Mesodermal cell (in vitro differentiated cells): ENCODE data around the gene KRTAP2-2.
"Not testable (repeated sequence)": the region's sequence is repeated elsewhere in the genome, so short reads cannot be mapped to it uniquely, and the experiment has no call there.

Experiments
- H3K27ac ChIP-seq: 2 replicates; pipeline ENCODE4 v1.7.0; 2013; ENCODE audit warnings: mild to moderate bottlenecking, low read depth, low read length, moderate library complexity; ENCODE audit not compliant: severe bottlenecking
- H3K36me3 ChIP-seq: 2 replicates; pipeline ENCODE4 v1.7.1; 2013; ENCODE audit warnings: mild to moderate bottlenecking, low read length, moderate library complexity; ENCODE audit not compliant: control insufficient read depth, insufficient read depth
- H3K4me1 ChIP-seq: one replicate; pipeline ENCODE4 v1.7.1; 2013; ENCODE audit warnings: mild to moderate bottlenecking, low read length; ENCODE audit not compliant: insufficient read depth, control insufficient read depth, poor library complexity, severe bottlenecking
- H3K4me3 ChIP-seq: 2 replicates; pipeline ENCODE4 v1.7.0; 2013; ENCODE audit warnings: low read length, control low read depth, mild to moderate bottlenecking; ENCODE audit not compliant: insufficient read depth, poor library complexity, severe bottlenecking; ENCODE audit errors: extremely low read depth
- H3K9me3 ChIP-seq: 2 replicates; pipeline ENCODE4 v1.7.1; 2013; ENCODE audit warnings: mild to moderate bottlenecking, low read length, moderate library complexity; ENCODE audit not compliant: control insufficient read depth
- WGBS, 2 experiments: methylation state at CpG; one replicate each; pipeline ENCODE4 v1.1.5; 2013; ENCODE audit warnings: missing lambda C conversion rate in 2 of 2; ENCODE audit not compliant: insufficient coverage in 2 of 2; 5-methylcytosine and 5-hydroxymethylcytosine counted together

Gene KRTAP2-2

GRCh38 chr17:41048441-41048840 lies 6.6 kb downstream of the KRTAP2-2 start:
- H3K36me3 ChIP-seq, result no peaks in the 10 kb centered on the region
- 72 to 75% methylated on average over 2 to 4 of the region's 7 CpGs for WGBS, 2 experiments
- peak overlapping the region; percentile 70 for H3K27ac ChIP-seq
- H3K4me1 ChIP-seq, result peaks cover 8% of the 10 kb centered on the region
- no peak overlapping the region for H3K4me3 ChIP-seq
- peaks cover 4% of the 10 kb centered on the region for H3K9me3 ChIP-seq

GRCh38 chr17:41046735-41047465 lies 8.1 kb downstream of the KRTAP2-2 start, which contains the start of gene KRTAP2-1:
Gene KRTAP2-1, minus strand, starts transcription at chr17:41047316. Its CDS starts 49 bp downstream, at chr17:41047267.
- not testable (repeated sequence) for H3K36me3 ChIP-seq, H3K4me3 ChIP-seq, H3K27ac ChIP-seq, H3K4me1 ChIP-seq, H3K9me3 ChIP-seq
- WGBS, 2 experiments, result 70 to 95% methylated on average over 4 of the region's 33 CpGs

- Histone ChIP-seq H3K4me3 (no peak overlapping the region), H3K9me3 (no peaks in the 10 kb centered on the region), H3K27ac (no peak overlapping the region), H3K36me3 (no peaks in the 10 kb centered on the region), H3K4me1 (no peaks in the 10 kb centered on the region)
- no CpG with 5 or more reads among the region's 1 CpG for WGBS, 2 experiments
These were observed 12.1 kb downstream of the KRTAP2-2 start for GRCh38 chr17:41042953-41043352.

- not testable (repeated sequence) for H3K27ac ChIP-seq, H3K9me3 ChIP-seq
- 88 to 93% methylated on average over 7 to 8 of the region's 14 CpGs for WGBS, 2 experiments
These were observed 14.1 kb downstream of the KRTAP2-2 start, which contains the start of gene KRTAP1-1 for GRCh38 chr17:41040783-41041571. Gene KRTAP1-1, minus strand, starts transcription at chr17:41041450. Its CDS starts 53 bp downstream, at chr17:41041397.

GRCh38 chr17:41037853-41038350 lies 17.1 kb downstream of the KRTAP2-2 start:
- no peaks in the 10 kb centered on the region for H3K9me3 ChIP-seq
- 50 to 63% methylated on average over 1 of the region's 2 CpGs for WGBS, 2 experiments
- no peak overlapping the region for H3K27ac ChIP-seq
- H3K4me1 ChIP-seq, result no peaks in the 10 kb centered on the region
- no peak overlapping the region for H3K4me3 ChIP-seq
- no peaks in the 10 kb centered on the region for H3K36me3 ChIP-seq

More at GRCh38 chr17:41040783-41041571, 14.1 kb downstream of the KRTAP2-2 start, which contains the start of gene KRTAP1-1:
- H3K36me3 ChIP-seq, H3K4me1 ChIP-seq, H3K4me3 ChIP-seq: not testable (repeated sequence)

GRCh38 chr17:41034346-41034935 lies 20.6 kb downstream of the KRTAP2-2 start, which contains the start of gene KRTAP1-3:
Gene KRTAP1-3, minus strand, starts transcription at chr17:41034874. Its CDS starts 53 bp downstream, at chr17:41034821.
- H3K4me3 ChIP-seq, H3K9me3 ChIP-seq, H3K4me1 ChIP-seq, H3K27ac ChIP-seq, H3K36me3 ChIP-seq: not testable (repeated sequence)
- WGBS, 2 experiments, result 91 to 95% methylated on average over 6 of the region's 10 CpGs

- no peak within 1 kb of the TSS for H3K27ac ChIP-seq
- no peak within 1 kb of the TSS for H3K4me3 ChIP-seq
- H3K4me1 ChIP-seq, result no peaks in the 10 kb centered on the region
- H3K36me3 ChIP-seq, result no peaks in the 10 kb centered on the region
- H3K9me3 ChIP-seq, result no peaks in the 10 kb centered on the region
- 90 to 94% methylated on average over 10 to 12 of the region's 12 CpGs for WGBS, 2 experiments
These were observed 25.3 kb downstream of the KRTAP2-2 start, which contains the start of gene KRTAP1-4 for GRCh38 chr17:41029633-41030245. Gene KRTAP1-4, minus strand, starts transcription at chr17:41030195. Its CDS starts 117 bp downstream, at chr17:41030078.

GRCh38 chr17:41026715-41027471 lies 28.1 kb downstream of the KRTAP2-2 start, which contains the start of gene KRTAP1-5:
Gene KRTAP1-5, minus strand, starts transcription at chr17:41027208. Its CDS starts 53 bp downstream, at chr17:41027155.
- H3K4me3 ChIP-seq, result no peak within 1 kb of the TSS
- WGBS, 2 experiments, result 88 to 91% methylated on average over 7 of the region's 9 CpGs
- no peaks in the 10 kb centered on the region for H3K9me3 ChIP-seq
- H3K36me3 ChIP-seq, result no peaks in the 10 kb centered on the region
- H3K27ac ChIP-seq, result no peak within 1 kb of the TSS
- H3K4me1 ChIP-seq, result no peaks in the 10 kb centered on the region

- 84 to 85% methylated on average over 3 of the region's 3 CpGs for WGBS, 2 experiments
- no peaks in the 10 kb centered on the region for H3K9me3 ChIP-seq
- H3K36me3 ChIP-seq, result no peaks in the 10 kb centered on the region
These were observed 30.3 kb downstream of the KRTAP2-2 start for GRCh38 chr17:41024697-41025096.

More at GRCh38 chr17:41024697-41025096, 30.3 kb downstream of the KRTAP2-2 start:
- H3K27ac ChIP-seq, result no peak overlapping the region
- no peak overlapping the region for H3K4me3 ChIP-seq
- H3K4me1 ChIP-seq, result no peaks in the 10 kb centered on the region
